GM23338 (cell line): ENCODE data around the gene NLRP1. TPM values are rescaled to one million over a fixed set of nuclear protein-coding genes. Genes with fewer than 3 reads are reported as not detected.

Source experiments
- ATAC-seq: fragments of 200-7000 bp; cut with Tn5 transposase; 3 replicates; pipeline ENCODE4 v1.9.1; 2020
- DNase-seq: peaks from one replicate; pipeline ENCODE4 v3.0.0-alpha.2; 2015; ENCODE audit warnings: low spot score
- H2AFZ ChIP-seq: fragments of 200-600 bp; sonication (generic); 2 replicates; pipeline ENCODE4 v1.8.0; 2016; ENCODE audit warnings: antibody characterized with exemption, mild to moderate bottlenecking, moderate library complexity
- H3F3A ChIP-seq: fragments of 200-600 bp; sonication (generic); replicated peaks from 2 replicates; pipeline ENCODE4 v1.8.0; 2017; ENCODE audit warnings: antibody characterized with exemption, mixed run types, low read depth
- H3K27ac ChIP-seq: fragments of 200-600 bp; sonication (generic); 2 replicates; pipeline ENCODE4 v1.6.1; 2016; ENCODE audit warnings: low read depth
- H3K27me3 ChIP-seq: fragments of 200-600 bp; sonication (generic); 2 replicates; pipeline ENCODE4 v1.8.0; 2016; ENCODE audit warnings: mild to moderate bottlenecking, mixed run types, moderate library complexity; ENCODE audit not compliant: insufficient read depth
- H3K36me3 ChIP-seq: fragments of 200-600 bp; sonication (generic); 2 replicates; pipeline ENCODE4 v1.8.0; 2016; ENCODE audit warnings: mild to moderate bottlenecking; ENCODE audit not compliant: insufficient read depth
- H3K4me1 ChIP-seq: fragments of 200-600 bp; sonication (generic); 2 replicates; pipeline ENCODE4 v1.8.0; 2016; ENCODE audit warnings: mild to moderate bottlenecking, moderate library complexity; ENCODE audit not compliant: insufficient read depth
- H3K4me2 ChIP-seq: fragments of 200-600 bp; sonication (generic); 2 replicates; pipeline ENCODE4 v1.7.1; 2017; ENCODE audit warnings: mixed run types
- H3K4me3 ChIP-seq: fragments of 200-600 bp; sonication (generic); 2 replicates; pipeline ENCODE4 v1.6.1; 2016; ENCODE audit warnings: mixed run types
- H3K79me2 ChIP-seq: fragments of 200-600 bp; sonication (generic); replicated peaks from 2 replicates; pipeline ENCODE4 v1.8.0; 2017; ENCODE audit warnings: mild to moderate bottlenecking; ENCODE audit not compliant: insufficient read depth
- H3K9me2 ChIP-seq: fragments of 200-600 bp; sonication (generic); 2 replicates; pipeline ENCODE4 v1.8.0; 2017; ENCODE audit not compliant: insufficient read depth
- H4K20me1 ChIP-seq: fragments of 200-600 bp; sonication (generic); replicated peaks from 2 replicates; pipeline ENCODE4 v1.8.0; 2017; ENCODE audit warnings: mild to moderate bottlenecking; ENCODE audit not compliant: insufficient read depth
- H3K27ac Mint-ChIP-seq: 2 replicates; pipeline ENCODE4 v1.8.0; 2020; ENCODE audit warnings: inconsistent platforms, mild to moderate bottlenecking, moderate library complexity, mixed read lengths
- H3K27me3 Mint-ChIP-seq: 3 replicates; pipeline ENCODE4 v1.8.0; 2022; ENCODE audit warnings: low read depth, mild to moderate bottlenecking, moderate library complexity, mixed read lengths, inconsistent platforms; ENCODE audit not compliant: insufficient read depth, poor library complexity
- H3K36me3 Mint-ChIP-seq: 3 replicates; pipeline ENCODE4 v1.8.0; 2021; ENCODE audit warnings: low read depth, mild to moderate bottlenecking, inconsistent platforms, moderate library complexity, mixed read lengths
- H3K4me1 Mint-ChIP-seq: 3 replicates; pipeline ENCODE4 v1.8.0; 2020; ENCODE audit warnings: mild to moderate bottlenecking, inconsistent platforms, mixed read lengths
- H3K4me3 Mint-ChIP-seq: 3 replicates; pipeline ENCODE4 v1.8.0; 2021; ENCODE audit warnings: moderate library complexity, mild to moderate bottlenecking, inconsistent platforms, mixed read lengths
- H3K9me3 Mint-ChIP-seq: 3 replicates; pipeline ENCODE4 v1.8.0; 2020; ENCODE audit warnings: moderate library complexity, mild to moderate bottlenecking, inconsistent platforms, mixed read lengths
- CREB1 ChIP-seq: fragments of 250-450 bp; sonication (Bioruptor Pico); IDR thresholded peaks from 2 replicates; pipeline ENCODE4 v1.5.0; 2020; ENCODE audit warnings: low read depth, mild to moderate bottlenecking, moderate library complexity
- CTCF ChIP-seq, 2 experiments: fragments of 200-600 bp in 1 of 2; sonication (generic) in 1 of 2; conservative IDR thresholded peaks; 2 replicates each; pipeline versions ENCODE4 v1.5.1 to v1.6.1; 2016 to 2017; ENCODE audit warnings: antibody characterized with exemption in 2 of 2, low read depth in 2 of 2, mild to moderate bottlenecking in 2 of 2, moderate library complexity in 1 of 2
- ETS1 ChIP-seq: IDR thresholded peaks from 2 replicates; pipeline ENCODE4 v1.6.1; 2016; ENCODE audit warnings: antibody characterized with exemption
- EZH2 ChIP-seq: fragments of 200-600 bp; sonication (generic); IDR thresholded peaks from one replicate; pipeline ENCODE4 v1.8.0; 2017; ENCODE audit warnings: antibody characterized with exemption, mild to moderate bottlenecking, low read depth; ENCODE audit not compliant: unreplicated experiment
- EZH2phosphoT487 ChIP-seq: fragments of 200-600 bp; sonication (generic); IDR thresholded peaks from one replicate; pipeline ENCODE4 v1.8.1; 2018; ENCODE audit warnings: antibody characterized with exemption; ENCODE audit not compliant: unreplicated experiment
- JUNB ChIP-seq: IDR thresholded peaks from one replicate; pipeline ENCODE4 v1.6.1; 2016; ENCODE audit warnings: antibody characterized with exemption; ENCODE audit not compliant: unreplicated experiment
- NANOG ChIP-seq: IDR thresholded peaks from 2 replicates; pipeline ENCODE4 v1.6.1; 2016; ENCODE audit warnings: antibody characterized with exemption, borderline replicate concordance
- POLR2AphosphoS5 ChIP-seq: IDR thresholded peaks from 2 replicates; pipeline ENCODE4 v1.6.1; 2016; ENCODE audit warnings: antibody characterized with exemption, low read depth
- STAT1 ChIP-seq: IDR thresholded peaks from one replicate; pipeline ENCODE4 v1.6.1; 2016; ENCODE audit warnings: antibody characterized with exemption; ENCODE audit not compliant: unreplicated experiment
- ZNF114 ChIP-seq: fragments of 250-450 bp; sonication (Bioruptor Pico); IDR thresholded peaks from 2 replicates; pipeline ENCODE4 v1.5.0; 2020; ENCODE audit warnings: mild to moderate bottlenecking, moderate library complexity
- ZNF331 ChIP-seq: fragments of 250-450 bp; sonication (Bioruptor Pico); IDR thresholded peaks from 2 replicates; pipeline ENCODE4 v1.5.0; 2020; ENCODE audit warnings: low read depth, mild to moderate bottlenecking, moderate library complexity
- ZNF462 ChIP-seq: fragments of 250-450 bp; sonication (Bioruptor Pico); IDR thresholded peaks from 2 replicates; pipeline ENCODE4 v1.5.0; 2020; ENCODE audit warnings: mild to moderate bottlenecking, moderate library complexity
- polyA plus RNA-seq: library from polyadenylated mRNA; unstranded; fragments of >200 nt; fragmentation: Nextera tagmentation; extraction: Ambion mirVana; gene quantifications from 2 replicates; pipeline ENCODE4 v1.2.1, GENCODE V29; 2016
- total RNA-seq: library from RNA; depleted of rRNA; stranded (reverse); fragments of >200 nt; shearing (Covaris generic); gene quantifications from 2 replicates; pipeline ENCODE4 v1.2.3, GENCODE V29; 2014

NLRP1 gene
- total and polyA plus RNA-seq, 2 experiments from 2014 or later = 7.6 to 16.2 TPM

GRCh38 chr17:5580969-5581368 is 3.3 kb downstream of the NLRP1 start:
- H3K27me3 Mint-ChIP-seq = no peaks in the 10 kb centered on the region
- Histone ChIP-seq H4K20me1 (no peaks in the 10 kb centered on the region), H3K4me1 (0 out of 2 replicates have a peak, but pooled peaks cover 4% of the 10 kb centered on the region), H3K36me3 (no peaks in the 10 kb centered on the region), H3K79me2 (no peaks in the 10 kb centered on the region), H2AFZ (no peak overlapping the region), H3K27ac (no peak overlapping the region), H3K9me2 (no peaks in the 10 kb centered on the region), H3K4me2 (no peak overlapping the region), H3K4me3 (no peak overlapping the region), H3K27me3 (no peaks in the 10 kb centered on the region), H3F3A (no peaks in the 10 kb centered on the region)
- DNase-seq (no peak), ATAC-seq (no peak)
- H3K4me1 Mint-ChIP-seq = peaks cover 2% of the 10 kb centered on the region; the same call in 1 of the 3 replicates
- no peak overlapping the region for H3K4me3 Mint-ChIP-seq
- no peaks in the 10 kb centered on the region for H3K36me3 Mint-ChIP-seq
- H3K27ac Mint-ChIP-seq = no peak overlapping the region
- no peak for TF ChIP-seq POLR2AphosphoS5
- no peak for TF ChIP-seq ZNF114 (CRISPR knock-in tag)
- no peak for TF ChIP-seq ZNF462 (CRISPR knock-in tag)
- no peak for TF ChIP-seq JUNB
- peaks cover 15% of the 10 kb centered on the region; the same call in 1 of the 3 replicates for H3K9me3 Mint-ChIP-seq

- H3K9me2 ChIP-seq = no peaks in the 10 kb centered on the region
- H3K4me1 Mint-ChIP-seq = no peaks in the 10 kb centered on the region
- H3K79me2 ChIP-seq = no peaks in the 10 kb centered on the region
- H3K4me3 Mint-ChIP-seq = no peak overlapping the region
- no peaks in the 10 kb centered on the region for H3K36me3 Mint-ChIP-seq
- no peaks in the 10 kb centered on the region for H3F3A ChIP-seq
- H3K4me3 ChIP-seq = no peak overlapping the region
- H3K36me3 ChIP-seq = no peaks in the 10 kb centered on the region
- H3K27me3 Mint-ChIP-seq = no peaks in the 10 kb centered on the region
- H3K4me2 ChIP-seq = no peak overlapping the region
- peaks cover 15% of the 10 kb centered on the region; the same call in 1 of the 3 replicates for H3K9me3 Mint-ChIP-seq
- no peak overlapping the region for H2AFZ ChIP-seq
- H3K27ac ChIP-seq = no peak overlapping the region
- 0 out of 2 replicates have a peak, but pooled peaks cover 4% of the 10 kb centered on the region for H3K4me1 ChIP-seq
- no peaks in the 10 kb centered on the region for H3K27me3 ChIP-seq
- ATAC-seq (no peak), DNase-seq (no peak)
- H3K27ac Mint-ChIP-seq = no peak overlapping the region
- H4K20me1 ChIP-seq = no peaks in the 10 kb centered on the region
- no peak for TF ChIP-seq EZH2
- TF ChIP-seq NANOG = no peak
- no peak for TF ChIP-seq CREB1 (CRISPR knock-in tag)
- TF ChIP-seq ZNF331 (CRISPR knock-in tag) = no peak
- TF ChIP-seq ETS1 = no peak
- TF ChIP-seq ZNF114 (CRISPR knock-in tag) = no peak
- TF ChIP-seq CTCF (conservative IDR thresholded peaks at IDR 0.05; ENCODE audit: low read depth in 2 of 2) = no peak
- no peak for TF ChIP-seq POLR2AphosphoS5
- TF ChIP-seq EZH2phosphoT487 = no peak
- no peak for TF ChIP-seq STAT1
Measured at GRCh38 chr17:5580367-5580766, 3.9 kb downstream of the NLRP1 start.
